Epithelial cell of proximal tubule (primary cell): ENCODE measurements around the gene KCNMB1. TPM values are rescaled to one million over a fixed set of nuclear protein-coding genes. Genes with fewer than 3 reads are reported as not detected.

ENCODE experiments used
- DNase-seq: peaks from one replicate; pipeline ENCODE4 v3.0.0-alpha.2; 2011; ENCODE audit warnings: low read depth
- H3K4me3 ChIP-seq: 2 replicates; pipeline ENCODE4 v1.5.1; 2011; ENCODE audit warnings: low read depth, mild to moderate bottlenecking, low read length
- total RNA-seq: library from RNA; depleted of rRNA; stranded (reverse); fragments of >200 nt; gene quantifications from 2 replicates; pipeline ENCODE4 v1.2.3, GENCODE V29; 2015
- TF ChIP-seq, protein P1 (sequence below): conservative IDR thresholded peaks from 2 replicates; pipeline ENCODE4 v1.5.1; 2012; ENCODE audit warnings: low read depth, mild to moderate bottlenecking, low read length

KCNMB1 gene
- total RNA-seq, 1 donor from 2014 or later = not detected

DNA sequence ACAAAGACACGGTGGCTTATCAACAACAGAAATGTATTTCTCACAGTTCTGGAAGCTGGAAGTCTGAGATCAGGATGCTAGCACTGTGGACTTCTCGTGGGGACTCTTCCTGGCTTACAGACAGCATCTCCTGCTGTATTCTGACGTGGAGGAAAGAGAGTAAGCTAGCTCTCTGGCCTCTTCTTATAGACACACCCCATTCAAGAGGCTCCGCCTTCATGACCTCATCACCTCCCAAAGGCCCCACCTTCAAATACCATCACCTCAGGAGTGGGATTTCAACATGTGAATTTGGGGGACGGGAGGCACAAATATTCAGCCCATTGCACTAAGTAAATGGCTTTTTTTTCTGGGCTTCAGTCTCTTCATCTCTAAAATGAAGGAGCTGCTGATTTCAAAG, 27.6 kb downstream of the KCNMB1 start:
- TF ChIP-seq, protein P1, sequence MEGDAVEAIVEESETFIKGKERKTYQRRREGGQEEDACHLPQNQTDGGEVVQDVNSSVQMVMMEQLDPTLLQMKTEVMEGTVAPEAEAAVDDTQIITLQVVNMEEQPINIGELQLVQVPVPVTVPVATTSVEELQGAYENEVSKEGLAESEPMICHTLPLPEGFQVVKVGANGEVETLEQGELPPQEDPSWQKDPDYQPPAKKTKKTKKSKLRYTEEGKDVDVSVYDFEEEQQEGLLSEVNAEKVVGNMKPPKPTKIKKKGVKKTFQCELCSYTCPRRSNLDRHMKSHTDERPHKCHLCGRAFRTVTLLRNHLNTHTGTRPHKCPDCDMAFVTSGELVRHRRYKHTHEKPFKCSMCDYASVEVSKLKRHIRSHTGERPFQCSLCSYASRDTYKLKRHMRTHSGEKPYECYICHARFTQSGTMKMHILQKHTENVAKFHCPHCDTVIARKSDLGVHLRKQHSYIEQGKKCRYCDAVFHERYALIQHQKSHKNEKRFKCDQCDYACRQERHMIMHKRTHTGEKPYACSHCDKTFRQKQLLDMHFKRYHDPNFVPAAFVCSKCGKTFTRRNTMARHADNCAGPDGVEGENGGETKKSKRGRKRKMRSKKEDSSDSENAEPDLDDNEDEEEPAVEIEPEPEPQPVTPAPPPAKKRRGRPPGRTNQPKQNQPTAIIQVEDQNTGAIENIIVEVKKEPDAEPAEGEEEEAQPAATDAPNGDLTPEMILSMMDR = no peak
- no peak for DNase-seq

DNA sequence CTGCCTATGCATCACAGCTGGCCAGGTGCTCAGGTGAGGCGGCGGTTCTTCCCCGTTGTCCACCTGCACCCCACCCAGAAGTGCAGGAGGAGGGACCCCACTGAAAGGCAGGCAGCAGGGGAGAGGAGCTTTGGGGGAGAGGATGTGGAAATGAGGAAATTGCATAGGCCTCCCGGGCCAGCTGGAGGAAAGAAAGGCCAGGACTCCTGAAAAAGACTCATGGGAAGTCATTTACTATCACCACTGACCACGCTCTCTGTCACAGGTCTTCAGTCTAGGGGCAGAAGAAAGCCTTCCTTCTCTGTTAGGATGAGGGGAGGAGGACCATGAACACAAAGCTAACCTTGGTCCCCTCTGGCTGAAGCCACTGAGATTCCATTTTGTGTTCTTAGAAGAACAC, 28.1 kb downstream of the KCNMB1 start:
- H3K4me3 ChIP-seq = no peak overlapping the region
- DNase-seq = no peak
- TF ChIP-seq, protein P1 = no peak

More for the DNA sequence above, 27.6 kb downstream of the KCNMB1 start:
- no peak overlapping the region for H3K4me3 ChIP-seq

DNA sequence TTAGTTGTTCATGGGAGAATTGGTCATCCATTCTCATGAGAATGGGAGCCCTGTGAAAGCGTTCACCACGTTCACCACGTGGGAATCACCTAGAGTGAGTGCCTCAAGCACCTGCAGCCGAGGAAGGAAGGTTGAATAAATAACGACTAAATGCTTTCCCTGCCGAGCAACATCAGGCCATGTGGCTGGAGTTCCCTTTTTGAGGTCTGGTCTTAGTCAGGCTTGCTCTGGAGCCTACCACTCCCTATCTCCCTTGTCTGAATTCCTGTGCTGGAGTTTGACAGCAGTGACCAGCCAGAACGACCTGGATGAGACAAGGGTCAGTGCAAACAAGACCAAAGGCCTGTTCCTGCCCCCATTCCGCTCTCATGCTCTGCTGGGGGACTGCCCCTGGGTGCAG, 28.5 kb downstream of the KCNMB1 start:
- DNase-seq = no peak
- TF ChIP-seq, protein P1 = no peak
- no peak overlapping the region for H3K4me3 ChIP-seq

DNA sequence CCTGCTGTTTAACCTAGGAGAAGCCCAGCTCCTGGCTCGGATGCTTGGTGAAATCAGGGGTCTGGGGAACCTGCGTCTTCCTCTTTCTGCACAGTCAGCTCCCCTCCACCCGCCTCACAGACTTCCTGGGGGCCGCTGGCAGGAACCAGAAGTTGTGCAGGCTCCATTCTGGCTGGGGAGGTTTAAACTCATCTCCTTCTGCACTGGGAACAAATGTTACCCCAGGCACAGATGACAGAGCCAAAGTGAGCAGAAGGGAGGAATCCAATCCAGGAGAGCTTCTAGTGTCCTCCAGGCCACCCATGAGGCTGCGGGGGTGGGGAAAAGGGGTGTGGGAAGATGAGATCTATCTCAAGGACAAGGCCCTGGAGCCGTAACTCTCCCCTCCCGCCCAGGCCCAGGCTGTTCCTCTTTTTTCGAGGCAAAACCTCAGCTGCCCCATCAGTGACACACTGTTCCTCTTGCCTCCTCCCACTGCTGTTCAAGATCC, 31.2 kb downstream of the KCNMB1 start:
- TF ChIP-seq, protein P1 = no peak
- H3K4me3 ChIP-seq = no peak overlapping the region
- no peak for DNase-seq

DNA sequence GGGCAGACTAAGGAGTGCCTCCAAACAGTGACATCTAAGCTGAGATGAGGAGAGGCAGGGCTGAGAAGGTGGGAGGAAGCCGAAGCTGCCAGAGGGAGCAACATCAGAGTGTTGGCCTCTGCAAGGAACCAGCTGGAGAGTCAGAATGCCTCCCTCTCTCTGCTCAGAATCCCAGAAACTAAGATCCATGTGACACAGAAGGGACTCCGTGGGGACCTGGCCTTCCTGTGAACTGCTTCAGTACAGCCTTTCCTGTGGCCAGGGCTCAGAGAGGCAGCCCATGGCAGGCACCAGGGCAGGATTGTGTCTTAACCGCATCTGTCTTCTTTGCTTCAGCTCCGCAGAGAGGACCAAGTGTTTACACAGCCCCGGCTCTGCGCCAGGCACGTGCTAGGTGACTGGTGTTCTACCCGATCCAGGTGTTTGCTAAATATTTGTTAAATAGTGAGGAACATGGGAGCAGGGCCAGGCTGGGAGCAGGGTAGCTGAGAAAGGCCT, 33.5 kb downstream of the KCNMB1 start:
- H3K4me3 ChIP-seq = no peak overlapping the region
- DNase-seq = no peak
- TF ChIP-seq, protein P1 = no peak

DNA sequence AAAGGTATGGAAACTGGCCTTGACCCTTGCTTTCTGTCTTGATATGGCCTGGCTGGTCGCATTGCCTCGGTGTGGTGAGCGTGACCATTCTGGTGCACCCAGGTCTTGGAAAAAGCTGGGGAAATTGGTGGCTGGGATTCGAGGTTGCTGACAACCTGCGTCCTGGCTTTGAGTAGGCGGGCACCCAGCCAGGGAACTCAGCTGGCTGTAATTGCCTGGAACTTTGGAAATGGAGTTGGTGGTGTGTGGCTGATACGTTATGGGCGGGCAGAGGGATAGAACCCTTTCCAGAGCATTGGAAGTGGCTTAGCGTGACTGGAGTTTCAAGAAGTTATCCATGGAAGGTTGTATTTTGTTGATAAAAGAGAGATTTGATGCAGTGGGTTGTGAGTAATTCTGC, 35.2 kb downstream of the KCNMB1 start:
- no peak for DNase-seq
- TF ChIP-seq, protein P1 = no peak
- H3K4me3 ChIP-seq = no peak overlapping the region
